GM23248 (cell line): ENCODE data around the gene IFNLR1.

Experiments
- EZH2 ChIP-seq: fragments of 200-600 bp; sonication (generic); IDR thresholded peaks from 2 replicates; pipeline ENCODE4 v1.6.1; 2018; ENCODE audit warnings: antibody characterized with exemption, mild to moderate bottlenecking; ENCODE audit not compliant: insufficient read depth, poor library complexity, severe bottlenecking
- EZH2phosphoT487 ChIP-seq: fragments of 200-600 bp; sonication (generic); IDR thresholded peaks from 2 replicates; pipeline ENCODE4 v1.6.1; 2018; ENCODE audit warnings: antibody characterized with exemption, moderate library complexity, mild to moderate bottlenecking, low read depth; ENCODE audit not compliant: insufficient read depth

DNA sequence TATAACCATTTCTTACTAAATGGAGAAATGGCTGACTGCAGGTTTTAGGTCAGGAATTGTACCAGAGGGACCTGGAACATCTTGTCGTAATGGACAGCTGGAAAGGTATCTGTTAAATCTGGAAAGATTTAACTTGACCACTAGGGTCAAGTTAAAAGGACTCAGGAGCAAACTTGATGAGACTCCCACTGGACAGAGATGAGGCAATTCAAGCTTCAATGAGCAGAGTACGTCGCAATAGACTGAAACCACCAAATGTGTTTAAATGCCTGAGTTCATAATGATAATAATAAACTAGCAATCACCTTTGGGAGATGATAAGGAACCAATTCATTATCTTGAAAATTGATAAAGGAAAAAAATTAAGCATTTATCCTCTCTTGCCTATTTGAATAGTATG lies 8.7 kb downstream of the IFNLR1 start:
- no peak for TF ChIP-seq EZH2phosphoT487
- TF ChIP-seq EZH2: no peak
